HG03196 (cell line): ENCODE measurements around the gene PEX7.
"Not testable (repeated sequence)": the region's sequence is repeated elsewhere in the genome, so short reads cannot be mapped to it uniquely, and the experiment has no call there.

Experiments
- ATAC-seq: cut with Tn5 transposase; IDR thresholded peaks from one replicate; pipeline ENCODE4 v1.9.1; 2021; ENCODE audit not compliant: unreplicated experiment

PEX7 gene

GRCh38 chr6:136893187-136893586, 70.8 kb downstream of the PEX7 start:
- ATAC-seq: no peak

- no peak for ATAC-seq
Observed at GRCh38 chr6:136895901-136896300, 73.5 kb downstream of the PEX7 start.

- no peak for ATAC-seq
Observed at GRCh38 chr6:136897071-136897470, 74.7 kb downstream of the PEX7 start.

- no peak for ATAC-seq
Observed at GRCh38 chr6:136901212-136901784, 78.9 kb downstream of the PEX7 start.

- not testable (repeated sequence) for ATAC-seq
Observed at GRCh38 chr6:136904477-136904876, 82.1 kb downstream of the PEX7 start.

- ATAC-seq: no peak
Observed at GRCh38 chr6:136914947-136915346, 92.6 kb downstream of the PEX7 start.

GRCh38 chr6:136918706-136919105, 96.3 kb downstream of the PEX7 start:
- ATAC-seq: no peak

GRCh38 chr6:136920216-136920615, 97.8 kb downstream of the PEX7 start:
- no peak for ATAC-seq

- no peak for ATAC-seq
Observed at GRCh38 chr6:136920671-136921380, 98.4 kb downstream of the PEX7 start.

GRCh38 chr6:136921381-136921935, 99.1 kb downstream of the PEX7 start:
- ATAC-seq: no peak

- ATAC-seq: no peak
Observed at GRCh38 chr6:136921936-136922684, 99.7 kb downstream of the PEX7 start, which contains the start of gene SLC35D3. TSS of gene SLC35D3 (plus strand) at chr6:136922301. CDS start at chr6:136922429, 128 bp downstream.

GRCh38 chr6:136922685-136923006, 100.3 kb downstream of the PEX7 start:
- ATAC-seq: no peak

- ATAC-seq: no peak
Observed at GRCh38 chr6:136923116-136923953, 100.9 kb downstream of the PEX7 start.

- ATAC-seq: no peak
Observed at GRCh38 chr6:136923954-136924673, 101.7 kb downstream of the PEX7 start.

- ATAC-seq: no peak
Observed at GRCh38 chr6:136926383-136926782, 104.0 kb downstream of the PEX7 start.

- no peak for ATAC-seq
Observed at GRCh38 chr6:136927292-136927691, 104.9 kb downstream of the PEX7 start.

- no peak for ATAC-seq
Observed at GRCh38 chr6:136930528-136930927, 108.1 kb downstream of the PEX7 start.

GRCh38 chr6:136932599-136932998, 110.2 kb downstream of the PEX7 start:
- ATAC-seq: no peak

GRCh38 chr6:136945072-136945471, 122.7 kb downstream of the PEX7 start:
- no peak for ATAC-seq

GRCh38 chr6:136945711-136946121, 123.3 kb downstream of the PEX7 start:
- ATAC-seq: no peak
